SU-DHL-6 (cell line): ENCODE data around the gene KRTDAP.
"Not testable (repeated sequence)": the region's sequence is repeated elsewhere in the genome, so short reads cannot be mapped to it uniquely, and the experiment has no call there.

ENCODE experiments used
- H2AFZ ChIP-seq: fragments of 200-600 bp; sonication (generic); 2 replicates; pipeline ENCODE4 v1.6.1; 2014; ENCODE audit warnings: low read depth, mild to moderate bottlenecking, moderate library complexity, mixed read lengths, antibody characterized with exemption, low read length; ENCODE audit not compliant: severe bottlenecking
- H3F3A ChIP-seq: fragments of 200-600 bp; shearing (Covaris generic); 2 replicates; pipeline ENCODE4 v1.6.0; 2016; ENCODE audit warnings: antibody characterized with exemption, mild to moderate bottlenecking; ENCODE audit not compliant: insufficient read depth
- H3K27ac ChIP-seq: fragments of 200-600 bp; sonication (generic); 2 replicates; pipeline ENCODE4 v1.5.1; 2016; ENCODE audit warnings: low read depth, mild to moderate bottlenecking, low read length, moderate library complexity, mixed read lengths
- H3K27me3 ChIP-seq: fragments of 200-600 bp; sonication (generic), shearing (Covaris generic); 2 replicates; pipeline ENCODE4 v1.6.0; 2014; ENCODE audit warnings: mild to moderate bottlenecking, low read length
- H3K36me3 ChIP-seq: fragments of 200-600 bp; sonication (generic); 2 replicates; pipeline ENCODE4 v1.6.1; 2014; ENCODE audit warnings: mild to moderate bottlenecking, low read length, mixed read lengths
- H3K4me2 ChIP-seq: fragments of 300-600, 200-600 bp; shearing (Covaris generic), sonication (generic); 2 replicates; pipeline ENCODE4 v1.6.0; 2014; ENCODE audit warnings: low read length, low read depth, mild to moderate bottlenecking; ENCODE audit not compliant: poor library complexity, severe bottlenecking
- H3K4me3 ChIP-seq: fragments of 200-600 bp; sonication (generic); 2 replicates; pipeline ENCODE4 v1.5.1; 2014; ENCODE audit warnings: antibody characterized with exemption, low read length, mild to moderate bottlenecking, mixed read lengths; ENCODE audit not compliant: insufficient read depth, poor library complexity, severe bottlenecking
- H3K79me2 ChIP-seq: fragments of 200-600 bp; sonication (generic); 2 replicates; pipeline ENCODE4 v1.6.1; 2014; ENCODE audit warnings: mild to moderate bottlenecking, low read length, moderate library complexity; ENCODE audit not compliant: insufficient read depth
- H3K9ac ChIP-seq: fragments of 200-600 bp; sonication (generic); 2 replicates; pipeline ENCODE4 v1.7.0; 2014; ENCODE audit warnings: mild to moderate bottlenecking, low read length
- H3K9me2 ChIP-seq: fragments of 200-600 bp; sonication (generic); replicated peaks from 2 replicates; pipeline ENCODE4 v1.6.1; 2014; ENCODE audit warnings: low read length; ENCODE audit not compliant: insufficient read depth
- H3K9me3 ChIP-seq: fragments of 200-600 bp; sonication (generic); 2 replicates; pipeline ENCODE4 v1.6.1; 2014; ENCODE audit warnings: low read length, mixed read lengths; ENCODE audit not compliant: insufficient read depth
- H4K20me1 ChIP-seq: fragments of 200-600 bp; sonication (generic); 2 replicates; pipeline ENCODE4 v1.6.1; 2014; ENCODE audit warnings: low read depth, mild to moderate bottlenecking, antibody characterized with exemption, low read length, moderate library complexity, mixed read lengths
- EZH2phosphoT487 ChIP-seq: fragments of 200-600 bp; sonication (generic), shearing (Covaris generic); conservative IDR thresholded peaks from 2 replicates; pipeline ENCODE4 v1.6.1; 2018; ENCODE audit warnings: mild to moderate bottlenecking, antibody characterized with exemption, low read length, moderate library complexity, mixed read lengths
- TF ChIP-seq, protein P1 (sequence below): fragments of 200-600 bp; sonication (generic); IDR thresholded peaks from one replicate; pipeline ENCODE4 v1.5.1; 2017; ENCODE audit warnings: antibody characterized with exemption, mild to moderate bottlenecking, low read length, moderate library complexity; ENCODE audit not compliant: insufficient read depth, poor library complexity, severe bottlenecking

KRTDAP gene

DNA sequence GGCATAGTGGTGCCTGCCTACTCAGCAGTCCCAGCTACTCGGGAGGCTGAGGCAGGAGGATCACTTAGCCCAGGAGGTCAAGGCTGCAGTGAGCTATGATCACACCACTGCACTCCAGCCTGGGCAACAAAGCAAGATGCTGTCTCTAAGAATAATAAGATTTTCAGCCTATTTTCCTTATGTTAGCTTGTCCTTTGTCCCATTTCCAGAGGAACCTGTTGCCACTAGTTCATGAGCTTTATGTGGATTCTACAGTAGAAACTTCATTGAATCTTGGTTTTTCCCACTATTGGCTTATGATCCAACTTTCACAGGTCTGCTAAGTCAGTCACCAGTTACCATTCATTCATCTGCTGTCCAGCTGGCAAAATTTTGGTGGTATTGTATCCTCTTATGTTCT is 24.0 kb downstream of the KRTDAP start:
- Histone ChIP-seq H3K4me2 (no peak overlapping the region), H3K9me2 (no peaks in the 10 kb centered on the region), H3F3A (0 out of 2 replicates have a peak, but pooled peaks cover 5% of the 10 kb centered on the region), H3K79me2 (no peaks in the 10 kb centered on the region), H3K27me3 (no peaks in the 10 kb centered on the region), H3K9me3 (no peaks in the 10 kb centered on the region), H4K20me1 (no peaks in the 10 kb centered on the region), H2AFZ (no peak overlapping the region), H3K9ac (no peak overlapping the region), H3K27ac (no peak overlapping the region), H3K36me3 (no peaks in the 10 kb centered on the region), H3K4me3 (no peak overlapping the region)
- no peak for TF ChIP-seq EZH2phosphoT487
- TF ChIP-seq, protein P1, sequence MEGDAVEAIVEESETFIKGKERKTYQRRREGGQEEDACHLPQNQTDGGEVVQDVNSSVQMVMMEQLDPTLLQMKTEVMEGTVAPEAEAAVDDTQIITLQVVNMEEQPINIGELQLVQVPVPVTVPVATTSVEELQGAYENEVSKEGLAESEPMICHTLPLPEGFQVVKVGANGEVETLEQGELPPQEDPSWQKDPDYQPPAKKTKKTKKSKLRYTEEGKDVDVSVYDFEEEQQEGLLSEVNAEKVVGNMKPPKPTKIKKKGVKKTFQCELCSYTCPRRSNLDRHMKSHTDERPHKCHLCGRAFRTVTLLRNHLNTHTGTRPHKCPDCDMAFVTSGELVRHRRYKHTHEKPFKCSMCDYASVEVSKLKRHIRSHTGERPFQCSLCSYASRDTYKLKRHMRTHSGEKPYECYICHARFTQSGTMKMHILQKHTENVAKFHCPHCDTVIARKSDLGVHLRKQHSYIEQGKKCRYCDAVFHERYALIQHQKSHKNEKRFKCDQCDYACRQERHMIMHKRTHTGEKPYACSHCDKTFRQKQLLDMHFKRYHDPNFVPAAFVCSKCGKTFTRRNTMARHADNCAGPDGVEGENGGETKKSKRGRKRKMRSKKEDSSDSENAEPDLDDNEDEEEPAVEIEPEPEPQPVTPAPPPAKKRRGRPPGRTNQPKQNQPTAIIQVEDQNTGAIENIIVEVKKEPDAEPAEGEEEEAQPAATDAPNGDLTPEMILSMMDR: no peak

DNA sequence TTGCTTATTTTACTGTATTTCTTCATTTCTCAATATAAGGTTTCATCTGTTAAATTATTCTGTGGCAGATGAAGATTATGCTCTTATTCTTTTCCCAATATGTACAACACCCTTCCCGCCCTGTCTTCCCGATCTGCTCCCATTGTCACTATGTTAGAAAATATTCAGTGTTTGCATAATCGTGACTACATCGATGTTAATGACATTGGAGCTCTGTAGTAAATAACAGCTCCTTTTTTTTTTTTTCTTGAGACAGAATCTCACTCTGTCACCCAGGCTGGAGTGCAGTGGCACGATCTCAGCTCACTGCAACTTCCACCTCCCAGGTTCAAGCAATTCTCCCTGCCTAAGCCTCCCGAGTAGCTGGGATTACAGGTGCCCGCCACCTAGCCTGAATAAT is 27.3 kb downstream of the KRTDAP start:
- not testable (repeated sequence) for H3K27ac ChIP-seq, H3F3A ChIP-seq, H3K9me2 ChIP-seq, H2AFZ ChIP-seq, H4K20me1 ChIP-seq, H3K9ac ChIP-seq, H3K9me3 ChIP-seq, H3K79me2 ChIP-seq, H3K4me3 ChIP-seq, H3K36me3 ChIP-seq, H3K27me3 ChIP-seq
- H3K4me2 ChIP-seq: peak overlapping the region; percentile 12

DNA sequence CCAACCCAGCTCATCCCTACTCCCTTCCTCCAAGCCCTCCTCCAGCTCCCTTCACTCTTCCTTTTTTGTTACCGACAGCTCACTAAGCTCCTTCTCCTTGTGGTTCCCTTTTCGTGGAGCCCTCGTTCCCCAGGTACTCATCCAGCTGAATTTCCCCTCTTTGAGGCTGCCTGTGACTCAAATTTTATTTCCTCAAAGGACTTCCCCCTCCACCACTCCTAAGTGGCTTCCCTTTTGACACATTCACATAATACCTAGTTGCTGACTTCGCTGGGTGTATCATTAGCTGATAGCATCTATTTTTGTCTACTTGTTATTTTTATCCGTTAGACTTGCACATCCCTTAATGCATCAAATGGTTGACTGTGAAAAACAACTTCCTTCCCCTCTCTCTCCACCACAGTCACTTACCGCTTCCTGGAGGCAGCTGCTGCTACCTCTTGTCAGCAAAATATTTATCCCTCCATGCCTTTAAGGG is 27.7 kb downstream of the KRTDAP start:
- no peaks in the 10 kb centered on the region for H3K79me2 ChIP-seq
- no peak for TF ChIP-seq EZH2phosphoT487
- TF ChIP-seq, protein P1: no peak
- H3K36me3 ChIP-seq: no peaks in the 10 kb centered on the region
- H3K9ac ChIP-seq: no peak overlapping the region
- H3F3A ChIP-seq: 0 out of 2 replicates have a peak, but pooled peaks cover 5% of the 10 kb centered on the region
- H4K20me1 ChIP-seq: no peaks in the 10 kb centered on the region
- no peak overlapping the region for H3K4me3 ChIP-seq
- H2AFZ ChIP-seq: no peak overlapping the region
- H3K27me3 ChIP-seq: no peaks in the 10 kb centered on the region
- H3K27ac ChIP-seq: no peak overlapping the region
- no peaks in the 10 kb centered on the region for H3K9me2 ChIP-seq
- H3K9me3 ChIP-seq: no peaks in the 10 kb centered on the region
- peak overlapping the region; percentile 12 for H3K4me2 ChIP-seq

DNA sequence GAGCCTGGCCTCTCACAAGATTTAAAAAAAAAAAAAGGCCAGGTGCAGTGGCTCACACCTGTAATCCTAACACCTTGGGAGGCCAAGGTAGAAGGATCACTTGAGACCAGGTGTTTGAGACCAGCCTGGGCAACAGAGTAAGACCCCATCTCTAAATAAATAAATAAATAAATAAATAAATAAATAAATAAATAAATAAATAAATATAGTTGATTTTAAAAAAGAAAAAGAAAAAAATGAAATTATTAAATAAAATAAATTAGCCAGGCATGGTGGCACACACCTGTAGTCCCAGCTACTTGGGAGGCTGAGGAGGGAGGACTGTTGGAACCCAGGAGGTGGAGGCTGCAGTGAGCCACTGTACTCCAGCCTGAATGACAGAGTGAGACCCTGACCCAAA is 28.5 kb downstream of the KRTDAP start:
- not testable (repeated sequence) for H4K20me1 ChIP-seq, H2AFZ ChIP-seq, H3K79me2 ChIP-seq, H3K4me2 ChIP-seq, H3K27me3 ChIP-seq, H3K27ac ChIP-seq, H3K9me2 ChIP-seq, H3K9me3 ChIP-seq, H3K9ac ChIP-seq, H3F3A ChIP-seq, H3K4me3 ChIP-seq, H3K36me3 ChIP-seq
